Right lobe of liver (tissue), 6 donors: Measurements from ENCODE around the gene LMTK3. TPM values are rescaled to one million over a fixed set of nuclear protein-coding genes. Genes with fewer than 3 reads are reported as not detected.
A peak's percentile ranks its signal among the peaks of the same experiment; 100 is the strongest.

Source experiments
- ATAC-seq, 4 donors: fragments of 200-7000 bp; cut with Tn5 transposase; one replicate each; pipeline ENCODE4 v1.9.1; 2020; ENCODE audit warnings: mild to moderate bottlenecking in 4 of 4, moderate library complexity in 4 of 4
- DNase-seq, 3 donors: peaks; one replicate each; pipeline ENCODE4 v3.0.0-alpha.2; 2020
- H3K27ac ChIP-seq, 3 donors: fragments of 200-600 bp; one replicate each; pipeline ENCODE4 v1.8.0; 2022
- H3K27me3 ChIP-seq, 2 donors: fragments of 200-600 bp; one replicate each; pipeline ENCODE4 v1.8.0; 2022
- H3K36me3 ChIP-seq, 4 donors: fragments of 200-600 bp; sonication (generic) in 1 of 4; one replicate each; pipeline versions ENCODE4 v1.5.1 to v1.8.0; 2017 to 2022; ENCODE audit warnings: control low read depth in 1 of 4
- H3K4me1 ChIP-seq, 4 donors: fragments of 200-600 bp; sonication (generic) in 1 of 4; one replicate each; pipeline versions ENCODE4 v1.5.1 to v1.8.0; 2017 to 2022; ENCODE audit warnings: control low read depth in 1 of 4
- H3K4me3 ChIP-seq, 3 donors: fragments of 200-600 bp; one replicate each; pipeline ENCODE4 v1.8.0; 2022
- H3K9me3 ChIP-seq, 4 donors: fragments of 200-600 bp; sonication (generic) in 1 of 4; one replicate each; pipeline versions ENCODE4 v1.5.1 to v1.8.0; 2017 to 2022; ENCODE audit warnings: control low read depth in 1 of 4
- CTCF ChIP-seq, 4 donors: fragments of 200-600 bp in 3 of 4; fragments of 450-650 bp in 1 of 4; IDR thresholded peaks; one replicate each; pipeline versions ENCODE4 v1.5.1 to v1.8.0; 2016 to 2022; ENCODE audit warnings: antibody characterized with exemption in 4 of 4, mild to moderate bottlenecking in 2 of 4
- POLR2A ChIP-seq: fragments of 450-650 bp; IDR thresholded peaks from one replicate; pipeline ENCODE4 v1.6.1; 2017; ENCODE audit warnings: antibody characterized with exemption, mild to moderate bottlenecking
- WGBS: methylation state at CpG from one replicate; pipeline ENCODE4 v1.1.6; 2018; ENCODE audit warnings: low coverage, low lambda C conversion rate; ENCODE audit not compliant: insufficient coverage; ENCODE audit errors: missing lambda C conversion rate; 5-methylcytosine and 5-hydroxymethylcytosine counted together
- intact Hi-C, 2 donors: fragments of 100-400 bp; cut with DNase I; formaldehyde crosslinking; loops; one replicate each; pipeline versions ENCODE4 v1.11.2 to v1.14.1; 2022
- long read RNA-seq: library from polyadenylated mRNA; unstranded; transcript quantifications from one replicate; pipeline ENCODE4 v2.0.0, GENCODE V29; 2019
- total RNA-seq, 6 experiments: library from RNA; depleted of rRNA in 2 of 6; stranded (reverse); fragments of >200 nt in 2 of 6; fragmentation: NEBNext Ultra II Directional in 3 of 6; extraction: Animal tissue kit (Norgen Biotek cat#: 25700) in 3 of 6; gene quantifications; one replicate each; pipeline versions ENCODE4 v1.1.0 to v1.2.4, GENCODE V29; 2016 to 2023
- donor health status: DM: no; HTN: yes; CAD: no.
- donor health status: DM: no; HTN: no; CAD: no.
- donor health status: DM: no; HTN: no; CAD: no.
- donor health status: DM: no; HTN: yes; CAD: no.
- donor health status: DM: no; HTN: yes; CAD: no.

The LMTK3 gene, protein sequence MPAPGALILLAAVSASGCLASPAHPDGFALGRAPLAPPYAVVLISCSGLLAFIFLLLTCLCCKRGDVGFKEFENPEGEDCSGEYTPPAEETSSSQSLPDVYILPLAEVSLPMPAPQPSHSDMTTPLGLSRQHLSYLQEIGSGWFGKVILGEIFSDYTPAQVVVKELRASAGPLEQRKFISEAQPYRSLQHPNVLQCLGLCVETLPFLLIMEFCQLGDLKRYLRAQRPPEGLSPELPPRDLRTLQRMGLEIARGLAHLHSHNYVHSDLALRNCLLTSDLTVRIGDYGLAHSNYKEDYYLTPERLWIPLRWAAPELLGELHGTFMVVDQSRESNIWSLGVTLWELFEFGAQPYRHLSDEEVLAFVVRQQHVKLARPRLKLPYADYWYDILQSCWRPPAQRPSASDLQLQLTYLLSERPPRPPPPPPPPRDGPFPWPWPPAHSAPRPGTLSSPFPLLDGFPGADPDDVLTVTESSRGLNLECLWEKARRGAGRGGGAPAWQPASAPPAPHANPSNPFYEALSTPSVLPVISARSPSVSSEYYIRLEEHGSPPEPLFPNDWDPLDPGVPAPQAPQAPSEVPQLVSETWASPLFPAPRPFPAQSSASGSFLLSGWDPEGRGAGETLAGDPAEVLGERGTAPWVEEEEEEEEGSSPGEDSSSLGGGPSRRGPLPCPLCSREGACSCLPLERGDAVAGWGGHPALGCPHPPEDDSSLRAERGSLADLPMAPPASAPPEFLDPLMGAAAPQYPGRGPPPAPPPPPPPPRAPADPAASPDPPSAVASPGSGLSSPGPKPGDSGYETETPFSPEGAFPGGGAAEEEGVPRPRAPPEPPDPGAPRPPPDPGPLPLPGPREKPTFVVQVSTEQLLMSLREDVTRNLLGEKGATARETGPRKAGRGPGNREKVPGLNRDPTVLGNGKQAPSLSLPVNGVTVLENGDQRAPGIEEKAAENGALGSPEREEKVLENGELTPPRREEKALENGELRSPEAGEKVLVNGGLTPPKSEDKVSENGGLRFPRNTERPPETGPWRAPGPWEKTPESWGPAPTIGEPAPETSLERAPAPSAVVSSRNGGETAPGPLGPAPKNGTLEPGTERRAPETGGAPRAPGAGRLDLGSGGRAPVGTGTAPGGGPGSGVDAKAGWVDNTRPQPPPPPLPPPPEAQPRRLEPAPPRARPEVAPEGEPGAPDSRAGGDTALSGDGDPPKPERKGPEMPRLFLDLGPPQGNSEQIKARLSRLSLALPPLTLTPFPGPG (N-terminal part only)
- total RNA-seq: under 1 TPM in 5 of 6 experiments, not detected in 1; 0.09 to 0.31 (median 0.12) TPM
- long read RNA-seq: 0 reads

GRCh38 chr19:48511800-48512503, at the start of gene LMTK3:
TSS of gene LMTK3 (minus strand) at chr19:48511835. CDS start at chr19:48511576, 259 bp downstream.
- TF ChIP-seq CTCF (IDR thresholded peaks at IDR 0.05): no peak
- no peak for TF ChIP-seq POLR2A
- H3K27me3 ChIP-seq: peaks cover 0 to 12% of the 10 kb centered on the region in 2 donors
- no peaks in the 10 kb centered on the region for H3K36me3 ChIP-seq
- H3K9me3 ChIP-seq: no peaks in the 10 kb centered on the region
- H3K4me3 ChIP-seq: no peak within 1 kb of the TSS
- DNase-seq (no peak), ATAC-seq (no peak)
- no peak within 1 kb of the TSS for H3K27ac ChIP-seq
- 4% methylated on average over 23 of the region's 32 CpGs for WGBS
- H3K4me1 ChIP-seq: peaks cover 0 to 3% (median 0%) of the 10 kb centered on the region in 4 donors
- intact Hi-C loops: no loop called here

- H3K27me3 ChIP-seq: no peaks in the 10 kb centered on the region
- WGBS: 97% methylated on average over 6 of the region's 11 CpGs
- H3K4me1 ChIP-seq: peaks cover 0 to 6% (median 0%) of the 10 kb centered on the region in 4 donors
- TF ChIP-seq POLR2A (no peak), CTCF (IDR thresholded peaks at IDR 0.05) (no peak)
- DNase-seq (no peak), ATAC-seq (no peak)
- H3K9me3 ChIP-seq: no peaks in the 10 kb centered on the region
- H3K4me3 ChIP-seq: no peak overlapping the region
- H3K36me3 ChIP-seq: no peaks in the 10 kb centered on the region
- intact Hi-C loops: no loop called here
- H3K27ac ChIP-seq: no peak overlapping the region
Measured at GRCh38 chr19:48561412-48561811, 49.8 kb upstream of the LMTK3 start.

- TF ChIP-seq POLR2A: no peak
- TF ChIP-seq CTCF (IDR thresholded peaks at IDR 0.05): peak in 1 of 4 donors; percentile 8
- H3K9me3 ChIP-seq: no peaks in the 10 kb centered on the region
- H3K27me3 ChIP-seq: no peaks in the 10 kb centered on the region
- no peaks in the 10 kb centered on the region for H3K36me3 ChIP-seq
- no peak overlapping the region for H3K4me3 ChIP-seq
- no peak for ATAC-seq
- H3K4me1 ChIP-seq: peaks cover 0 to 6% (median 0%) of the 10 kb centered on the region in 4 donors
- WGBS: 21% methylated on average over 2 of the region's 6 CpGs
- intact Hi-C loops: no loop called here
- no peak overlapping the region for H3K27ac ChIP-seq
- DNase-seq: no peak
Measured at GRCh38 chr19:48560095-48560530, 48.5 kb upstream of the LMTK3 start.
